ENCODE data around the gene WFDC1.

Gene WFDC1

GRCh38 chr16:84367297-84367680 is 72.6 kb downstream of the WFDC1 start:
- DNase-seq (ENCODE audit: extremely low read depth, insufficient read length), result no peak
- Histone ChIP-seq H3K4me3 (replicated peaks; ENCODE audit: low read depth, low read length) (no peak overlapping the region), H3K27me3 (replicated peaks; ENCODE audit: control insufficient read depth, insufficient read depth, low read length) (peaks cover 2% of the 10 kb centered on the region), H3K36me3 (ENCODE audit: control insufficient read depth, insufficient read depth, low read length) (no peaks in the 10 kb centered on the region)
- TF ChIP-seq CTCF (IDR thresholded peaks at IDR 0.05; ENCODE audit: insufficient read depth, low read length, poor library complexity, severe bottlenecking), result no peak

- H3K36me3 ChIP-seq (ENCODE audit: control insufficient read depth, insufficient read depth, low read length), result no peaks in the 10 kb centered on the region
- H3K4me3 ChIP-seq (replicated peaks; ENCODE audit: low read depth, low read length), result no peak overlapping the region
- TF ChIP-seq CTCF (IDR thresholded peaks at IDR 0.05; ENCODE audit: insufficient read depth, low read length, poor library complexity, severe bottlenecking), result no peak
- no peak for DNase-seq (ENCODE audit: extremely low read depth, insufficient read length)
- H3K27me3 ChIP-seq (replicated peaks; ENCODE audit: control insufficient read depth, insufficient read depth, low read length), result peaks cover 2% of the 10 kb centered on the region
These were observed 73.2 kb downstream of the WFDC1 start for GRCh38 chr16:84367750-84368307.

- no peak for DNase-seq (ENCODE audit: extremely low read depth, insufficient read length)
- H3K4me3 ChIP-seq (replicated peaks; ENCODE audit: low read depth, low read length), result no peak within 1 kb of the TSS
- no peaks in the 10 kb centered on the region for H3K36me3 ChIP-seq (ENCODE audit: control insufficient read depth, insufficient read depth, low read length)
- peaks cover 2% of the 10 kb centered on the region for H3K27me3 ChIP-seq (replicated peaks; ENCODE audit: control insufficient read depth, insufficient read depth, low read length)
- TF ChIP-seq CTCF (IDR thresholded peaks at IDR 0.05; ENCODE audit: insufficient read depth, low read length, poor library complexity, severe bottlenecking), result no peak
These were observed 73.8 kb downstream of the WFDC1 start, which contains the start of gene ATP2C2 for GRCh38 chr16:84368308-84368996. ATP2C2 (plus strand) TSS chr16:84368538; CDS start chr16:84368616, 78 bp downstream.

- no peaks in the 10 kb centered on the region for H3K36me3 ChIP-seq (ENCODE audit: control insufficient read depth, insufficient read depth, low read length)
- no peak overlapping the region for H3K4me3 ChIP-seq (replicated peaks; ENCODE audit: low read depth, low read length)
- H3K27me3 ChIP-seq (replicated peaks; ENCODE audit: control insufficient read depth, insufficient read depth, low read length), result peaks cover 2% of the 10 kb centered on the region
- no peak for DNase-seq (ENCODE audit: extremely low read depth, insufficient read length)
- TF ChIP-seq CTCF (IDR thresholded peaks at IDR 0.05; ENCODE audit: insufficient read depth, low read length, poor library complexity, severe bottlenecking), result no peak
These were observed 74.4 kb downstream of the WFDC1 start for GRCh38 chr16:84369105-84369504.

- Histone ChIP-seq H3K4me3 (replicated peaks; ENCODE audit: low read depth, low read length) (no peak overlapping the region), H3K27me3 (replicated peaks; ENCODE audit: control insufficient read depth, insufficient read depth, low read length) (peaks cover 2% of the 10 kb centered on the region), H3K36me3 (ENCODE audit: control insufficient read depth, insufficient read depth, low read length) (no peaks in the 10 kb centered on the region)
- TF ChIP-seq CTCF (IDR thresholded peaks at IDR 0.05; ENCODE audit: insufficient read depth, low read length, poor library complexity, severe bottlenecking), result no peak
- no peak for DNase-seq (ENCODE audit: extremely low read depth, insufficient read length)
These were observed 75.4 kb downstream of the WFDC1 start for GRCh38 chr16:84369938-84370627.

All from GM06990 (cell line).